Cardiac muscle cell (in vitro differentiated cells and primary cell): ENCODE data around the gene CTNND2. TPM values are rescaled to one million over a fixed set of nuclear protein-coding genes. Genes with fewer than 3 reads are reported as not detected.

Source experiments
- DNase-seq, 2 donors: peaks; one replicate each; pipeline versions ENCODE4 v3.0.0 to v3.0.0-alpha.2; 2010 to 2017; ENCODE audit warnings: low read depth in 1 of 2, low spot score in 1 of 2
- H3K27ac ChIP-seq: fragments of 200-600 bp; sonication (generic); 2 replicates; pipeline ENCODE4 v1.5.1; 2016
- H3K27me3 ChIP-seq: fragments of 200-600 bp; sonication (generic); 2 replicates; pipeline ENCODE4 v1.6.0; 2016; ENCODE audit warnings: control low read depth
- H3K36me3 ChIP-seq: fragments of 200-600 bp; sonication (generic); 2 replicates; pipeline ENCODE4 v1.5.1; 2016; ENCODE audit warnings: control low read depth
- H3K4me1 ChIP-seq: fragments of 200-600 bp; sonication (generic); 2 replicates; pipeline ENCODE4 v1.8.1; 2017; ENCODE audit warnings: low read depth, mild to moderate bottlenecking, mixed run types
- H3K4me3 ChIP-seq: fragments of 200-600 bp; sonication (generic); 2 replicates; pipeline ENCODE4 v1.5.1; 2016; ENCODE audit warnings: mild to moderate bottlenecking
- H3K9me3 ChIP-seq: fragments of 200-600 bp; sonication (generic); 2 replicates; pipeline ENCODE4 v1.5.1; 2017; ENCODE audit warnings: low read depth, mild to moderate bottlenecking, control low read depth
- CTCF ChIP-seq: IDR thresholded peaks from 2 replicates; pipeline ENCODE4 v1.5.1; 2012; ENCODE audit warnings: low read depth, mild to moderate bottlenecking, low read length
- polyA plus RNA-seq: library from polyadenylated mRNA; unstranded; fragments of >200 nt; fragmentation: Nextera tagmentation; extraction: Ambion mirVana; gene quantifications from 2 replicates; pipeline ENCODE4 v1.2.1, GENCODE V29; 2016
- total RNA-seq: library from RNA; depleted of rRNA; stranded (reverse); fragments of >200 nt; gene quantifications from 2 replicates; pipeline ENCODE4 v1.2.3, GENCODE V29; 2016

The CTNND2 gene
- total and polyA plus RNA-seq, 2 experiments from 2014 or later: 11.0 to 12.7 TPM

- no peak for DNase-seq
- Histone ChIP-seq H3K4me1 (no peaks in the 10 kb centered on the region), H3K9me3 (no peaks in the 10 kb centered on the region), H3K4me3 (no peak overlapping the region), H3K27me3 (no peaks in the 10 kb centered on the region), H3K36me3 (no peaks in the 10 kb centered on the region), H3K27ac (no peak overlapping the region)
- TF ChIP-seq CTCF: no peak
Measured at GRCh38 chr5:11224436-11225187, 679.6 kb downstream of the CTNND2 start.

GRCh38 chr5:11222169-11222568 is 682.1 kb downstream of the CTNND2 start:
- TF ChIP-seq CTCF: no peak
- Histone ChIP-seq H3K27me3 (no peaks in the 10 kb centered on the region), H3K36me3 (no peaks in the 10 kb centered on the region), H3K9me3 (no peaks in the 10 kb centered on the region), H3K27ac (no peak overlapping the region), H3K4me3 (no peak overlapping the region), H3K4me1 (no peaks in the 10 kb centered on the region)
- no peak for DNase-seq

- peaks cover 3% of the 10 kb centered on the region for H3K9me3 ChIP-seq
- no peaks in the 10 kb centered on the region for H3K27me3 ChIP-seq
- no peaks in the 10 kb centered on the region for H3K36me3 ChIP-seq
- no peaks in the 10 kb centered on the region for H3K4me1 ChIP-seq
- no peak for TF ChIP-seq CTCF
- no peak overlapping the region for H3K4me3 ChIP-seq
- H3K27ac ChIP-seq: no peak overlapping the region
- no peak for DNase-seq
Measured at GRCh38 chr5:11214864-11215644, 689.2 kb downstream of the CTNND2 start.

GRCh38 chr5:11212706-11213105 is 691.5 kb downstream of the CTNND2 start:
- DNase-seq: no peak
- Histone ChIP-seq H3K27ac (no peak overlapping the region), H3K4me1 (no peaks in the 10 kb centered on the region), H3K27me3 (no peaks in the 10 kb centered on the region), H3K4me3 (no peak overlapping the region), H3K9me3 (peaks cover 3% of the 10 kb centered on the region), H3K36me3 (no peaks in the 10 kb centered on the region)
- TF ChIP-seq CTCF: no peak

- Histone ChIP-seq H3K9me3 (no peaks in the 10 kb centered on the region), H3K36me3 (no peaks in the 10 kb centered on the region), H3K27me3 (no peaks in the 10 kb centered on the region), H3K27ac (no peak overlapping the region), H3K4me3 (no peak overlapping the region), H3K4me1 (no peaks in the 10 kb centered on the region)
- no peak for TF ChIP-seq CTCF
- DNase-seq: no peak
Measured at GRCh38 chr5:11197726-11198125, 706.5 kb downstream of the CTNND2 start.
